ENCODE results near the gene CLP1. TPM values are rescaled to one million over a fixed set of nuclear protein-coding genes. Genes with fewer than 3 reads are reported as not detected.

The CLP1 gene
- total and polyA plus RNA-seq, 12 donors: 2.9 to 9.0 (median 7.1) TPM

DNA sequence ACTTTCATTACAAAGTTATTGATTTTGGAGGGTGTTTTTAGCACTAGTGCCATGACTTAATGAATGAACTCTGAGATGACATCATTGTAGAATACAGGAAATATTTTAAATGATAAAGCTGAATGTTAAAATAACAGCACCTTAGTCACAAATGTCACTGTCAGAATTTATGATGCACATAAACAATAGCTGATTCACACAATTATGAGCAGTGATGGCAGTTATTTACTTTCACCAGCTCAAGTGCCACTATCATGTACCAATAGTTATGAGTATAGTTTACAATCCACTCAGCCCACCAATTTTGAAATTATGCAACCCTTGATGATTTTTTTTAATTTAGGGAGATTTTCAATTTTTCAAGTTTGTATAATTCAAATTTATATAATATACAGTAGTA is 37.1 kb upstream of the CLP1 start:
- no peak for ATAC-seq
- Histone ChIP-seq H3K36me3 (peaks cover 0 to 26% (median 0%) of the 10 kb centered on the region in 9 donors), H3K4me1 (no peaks in the 10 kb centered on the region), H3K4me3 (no peak overlapping the region), H3K27ac (no peak overlapping the region), H3K9me3 (peaks cover 0 to 18% (median 7%) of the 10 kb centered on the region in 11 donors), H3K27me3 (no peaks in the 10 kb centered on the region)
- DNase-seq: no peak
- TF ChIP-seq, protein P1, sequence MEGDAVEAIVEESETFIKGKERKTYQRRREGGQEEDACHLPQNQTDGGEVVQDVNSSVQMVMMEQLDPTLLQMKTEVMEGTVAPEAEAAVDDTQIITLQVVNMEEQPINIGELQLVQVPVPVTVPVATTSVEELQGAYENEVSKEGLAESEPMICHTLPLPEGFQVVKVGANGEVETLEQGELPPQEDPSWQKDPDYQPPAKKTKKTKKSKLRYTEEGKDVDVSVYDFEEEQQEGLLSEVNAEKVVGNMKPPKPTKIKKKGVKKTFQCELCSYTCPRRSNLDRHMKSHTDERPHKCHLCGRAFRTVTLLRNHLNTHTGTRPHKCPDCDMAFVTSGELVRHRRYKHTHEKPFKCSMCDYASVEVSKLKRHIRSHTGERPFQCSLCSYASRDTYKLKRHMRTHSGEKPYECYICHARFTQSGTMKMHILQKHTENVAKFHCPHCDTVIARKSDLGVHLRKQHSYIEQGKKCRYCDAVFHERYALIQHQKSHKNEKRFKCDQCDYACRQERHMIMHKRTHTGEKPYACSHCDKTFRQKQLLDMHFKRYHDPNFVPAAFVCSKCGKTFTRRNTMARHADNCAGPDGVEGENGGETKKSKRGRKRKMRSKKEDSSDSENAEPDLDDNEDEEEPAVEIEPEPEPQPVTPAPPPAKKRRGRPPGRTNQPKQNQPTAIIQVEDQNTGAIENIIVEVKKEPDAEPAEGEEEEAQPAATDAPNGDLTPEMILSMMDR (IDR thresholded peaks at IDR 0.05): no peak
- intact Hi-C loops (cut with DNase I): no loop called here

DNA sequence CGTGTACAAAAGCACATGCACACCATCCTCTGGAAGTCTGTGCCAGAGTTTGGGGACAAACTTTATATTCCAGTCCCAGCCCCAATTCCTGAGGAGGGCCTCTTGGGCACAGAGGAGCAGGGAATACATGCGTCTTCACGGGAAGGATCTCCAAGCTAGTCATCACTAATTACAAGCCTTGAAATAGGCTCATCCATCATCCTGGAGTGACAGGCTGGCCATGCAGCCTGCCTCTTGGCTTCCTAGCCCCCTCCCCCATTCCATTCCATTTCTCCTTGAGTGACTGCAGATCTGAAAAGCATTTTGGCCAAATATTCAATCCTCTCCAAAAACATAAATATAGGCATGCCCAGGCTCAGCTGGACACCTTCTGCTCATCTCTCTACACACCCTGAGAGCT is 35.3 kb upstream of the CLP1 start:
- H3K4me3 ChIP-seq: no peak overlapping the region
- H3K4me1 ChIP-seq: no peaks in the 10 kb centered on the region
- TF ChIP-seq, protein P1 (IDR thresholded peaks at IDR 0.05): no peak
- H3K27me3 ChIP-seq: no peaks in the 10 kb centered on the region
- no peak overlapping the region for H3K27ac ChIP-seq
- ATAC-seq (no peak), DNase-seq (no peak)
- peaks cover 0 to 14% (median 0%) of the 10 kb centered on the region in 9 donors for H3K36me3 ChIP-seq
- 51 to 55% methylated on average over 3 of the region's 3 CpGs for WGBS, 2 donors
- H3K9me3 ChIP-seq: peaks cover 0 to 18% (median 7%) of the 10 kb centered on the region in 11 donors
- intact Hi-C loops (cut with DNase I): no loop called here

DNA sequence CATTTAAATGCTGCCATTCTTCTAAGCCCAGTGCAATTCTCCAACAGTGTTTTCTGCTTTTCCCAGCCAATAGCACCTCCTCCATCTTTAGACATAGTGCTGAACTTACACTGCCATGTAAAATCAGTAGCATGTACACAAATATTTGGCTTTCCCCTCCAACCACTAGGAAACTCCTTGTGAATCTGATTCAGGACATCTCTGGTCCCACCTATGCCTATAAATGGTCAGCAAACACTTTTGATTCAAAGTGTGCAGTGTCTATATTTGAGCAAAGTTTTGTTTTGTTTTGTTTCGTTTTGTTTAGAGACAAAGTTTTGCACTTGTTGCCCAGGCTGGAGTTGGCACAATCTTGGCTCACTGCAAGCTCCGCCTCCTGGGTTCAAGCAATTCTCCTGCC is 32.7 kb upstream of the CLP1 start:
- no peak for ATAC-seq
- intact Hi-C loops (cut with DNase I): no loop called here
- Histone ChIP-seq H3K4me1 (no peaks in the 10 kb centered on the region), H3K27ac (no peak overlapping the region), H3K27me3 (no peaks in the 10 kb centered on the region), H3K9me3 (peaks cover 0 to 6% (median under 1%) of the 10 kb centered on the region in 11 donors), H3K36me3 (peaks cover 0 to 9% (median 0%) of the 10 kb centered on the region in 9 donors), H3K4me3 (no peak overlapping the region)
- 95 to 97% methylated on average over 2 of the region's 2 CpGs for WGBS, 2 donors
- TF ChIP-seq, protein P1 (IDR thresholded peaks at IDR 0.05): no peak
- no peak for DNase-seq

DNA sequence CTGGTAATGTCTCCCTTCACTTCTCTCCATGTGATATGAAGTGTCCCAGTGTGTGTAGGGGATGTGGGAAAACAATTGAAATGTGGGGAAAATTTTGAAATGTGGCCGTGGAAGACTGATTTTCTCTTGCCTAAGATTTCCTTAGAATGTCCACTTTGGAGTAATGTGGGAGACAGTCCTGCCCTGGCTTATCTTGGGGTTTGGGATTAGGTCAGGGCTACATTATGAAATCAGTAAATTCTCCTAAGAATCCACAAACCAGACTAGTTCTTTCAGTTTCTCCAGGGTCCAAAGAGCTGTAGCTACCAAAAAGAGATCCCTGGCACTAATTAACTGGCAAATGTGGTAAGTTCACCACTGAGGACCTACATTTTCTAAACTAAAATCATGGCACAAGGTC is 30.7 kb upstream of the CLP1 start:
- intact Hi-C loops (cut with DNase I): no loop called here
- H3K36me3 ChIP-seq: no peaks in the 10 kb centered on the region
- WGBS, 2 donors: 81 to 94% methylated on average over 1 of the region's 1 CpG

More for the DNA sequence above, 30.7 kb upstream of the CLP1 start:
- TF ChIP-seq, protein P1 (IDR thresholded peaks at IDR 0.05): no peak
- Histone ChIP-seq H3K4me1 (no peaks in the 10 kb centered on the region), H3K27me3 (peaks cover 0 to 7% (median 0%) of the 10 kb centered on the region in 7 donors), H3K9me3 (no peaks in the 10 kb centered on the region), H3K27ac (no peak overlapping the region), H3K4me3 (no peak overlapping the region)
- DNase-seq: no peak
- no peak for ATAC-seq

Measured in heart right ventricle (tissue), 16 donors.